Bronchial epithelial cell (primary cell): ENCODE data around the gene PEX19. TPM values are rescaled to one million over a fixed set of nuclear protein-coding genes. Genes with fewer than 3 reads are reported as not detected.
A peak's percentile ranks its signal among the peaks of the same experiment; 100 is the strongest.

ENCODE experiments used
- DNase-seq: peaks from one replicate; pipeline ENCODE4 v3.0.0-alpha.2; 2010; ENCODE audit warnings: low read depth
- FAIRE-seq: peaks from 2 replicates; lab custom pipeline; 2011; peaks lifted over from hg19 to GRCh38; lab: Jason Lieb, UNC
- H3K27me3 ChIP-seq: 2 replicates; pipeline ENCODE4 v1.5.1; 2011; ENCODE audit warnings: low read length; ENCODE audit not compliant: control insufficient read depth, insufficient read depth
- H3K36me3 ChIP-seq: 2 replicates; pipeline ENCODE4 v1.5.1; 2011; ENCODE audit warnings: low read length; ENCODE audit not compliant: control insufficient read depth, insufficient read depth
- H3K4me3 ChIP-seq: 2 replicates; pipeline ENCODE4 v1.5.1; 2011; ENCODE audit warnings: mild to moderate bottlenecking, low read depth, low read length, control low read depth
- CTCF ChIP-seq: IDR thresholded peaks from 2 replicates; pipeline ENCODE4 v1.5.1; 2011; ENCODE audit warnings: mild to moderate bottlenecking, moderate library complexity, low read length, control low read depth, inconsistent platforms; ENCODE audit not compliant: insufficient read depth, severe bottlenecking
- total RNA-seq: library from RNA; depleted of rRNA; stranded (reverse); fragments of >200 nt; gene quantifications from 2 replicates; pipeline ENCODE4 v1.2.1, GENCODE V29; 2014

Gene PEX19
- total RNA-seq, 1 donor from 2014 or later, result 32.4 TPM

GRCh38 chr1:160284220-160284781, 632 bp downstream of the PEX19 start:
- FAIRE-seq (peak; percentile 70), DNase-seq (peak; percentile 67)
- H3K36me3 ChIP-seq, result peaks cover 11% of the 10 kb centered on the region
- H3K4me3 ChIP-seq, result peak overlapping the region; percentile 90
- no peak for TF ChIP-seq CTCF
- H3K27me3 ChIP-seq, result no peaks in the 10 kb centered on the region

- Histone ChIP-seq H3K36me3 (peaks cover 15% of the 10 kb centered on the region), H3K4me3 (no peak overlapping the region), H3K27me3 (no peaks in the 10 kb centered on the region)
- TF ChIP-seq CTCF, result no peak
- no peak for DNase-seq
- FAIRE-seq, result no peak
Observed at GRCh38 chr1:160282807-160283206, 2.1 kb downstream of the PEX19 start.

- no peak for TF ChIP-seq CTCF
- FAIRE-seq (no peak), DNase-seq (no peak)
- Histone ChIP-seq H3K27me3 (no peaks in the 10 kb centered on the region), H3K4me3 (no peak overlapping the region), H3K36me3 (peaks cover 18% of the 10 kb centered on the region)
Observed at GRCh38 chr1:160277987-160278386, 6.9 kb downstream of the PEX19 start.

DNA sequence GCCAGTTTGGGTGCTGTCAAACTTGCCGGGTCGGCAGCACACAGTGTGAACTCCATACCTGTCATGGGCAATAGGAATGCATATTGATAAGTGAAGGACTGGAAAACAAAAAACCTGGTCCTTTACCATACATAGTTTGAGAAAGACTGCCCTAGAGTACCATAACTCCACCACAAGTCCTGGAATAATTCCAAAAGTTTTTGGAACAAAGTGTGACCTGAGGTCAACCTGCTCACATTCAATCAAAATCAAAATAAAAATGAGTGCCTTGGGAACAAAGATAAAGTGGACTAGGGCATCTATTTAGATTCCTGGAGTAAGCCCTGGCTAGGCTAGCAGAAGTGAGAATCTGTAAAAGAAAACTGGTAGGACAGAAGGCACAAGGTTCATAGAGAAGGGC, 7.6 kb downstream of the PEX19 start:
- DNase-seq (no peak), FAIRE-seq (no peak)
- TF ChIP-seq CTCF, result no peak
- Histone ChIP-seq H3K27me3 (no peaks in the 10 kb centered on the region), H3K4me3 (no peak overlapping the region), H3K36me3 (peaks cover 18% of the 10 kb centered on the region)

DNA sequence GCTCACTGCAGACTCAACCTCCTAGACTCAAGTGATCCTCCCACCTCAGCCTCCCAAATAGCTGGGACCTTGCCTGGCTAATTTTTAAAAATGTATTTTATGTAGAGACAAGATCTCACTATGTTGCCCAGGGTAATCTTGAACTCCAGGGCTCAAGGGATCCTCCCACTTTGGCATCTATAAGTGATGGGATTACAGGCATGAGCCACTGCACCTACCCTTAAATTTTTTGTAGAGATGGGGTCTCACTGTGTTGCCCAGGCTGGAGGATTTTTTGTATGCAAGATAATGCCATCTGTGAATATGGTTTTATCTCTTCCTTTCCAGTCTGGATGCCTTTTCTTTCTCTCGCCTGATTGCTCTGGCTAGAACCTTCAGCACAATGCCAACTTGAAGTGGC, 13.9 kb downstream of the PEX19 start:
- no peaks in the 10 kb centered on the region for H3K27me3 ChIP-seq
- no peak overlapping the region for H3K4me3 ChIP-seq
- no peak for FAIRE-seq
- no peak for TF ChIP-seq CTCF
- no peaks in the 10 kb centered on the region for H3K36me3 ChIP-seq
- no peak for DNase-seq
